HFFc6 (cell line): ENCODE data around the gene BSN. TPM values are rescaled to one million over a fixed set of nuclear protein-coding genes. Genes with fewer than 3 reads are reported as not detected.

Experiments used
- DNase-seq: peaks from one replicate; pipeline ENCODE4 v3.0.0-alpha.2; 2018
- H3K27ac Mint-ChIP-seq: 2 replicates; pipeline ENCODE4 v1.8.0; 2020; ENCODE audit warnings: mild to moderate bottlenecking, mixed read lengths
- H3K27me3 Mint-ChIP-seq: 2 replicates; pipeline ENCODE4 v1.8.0; 2021; ENCODE audit warnings: mild to moderate bottlenecking, moderate library complexity, mixed read lengths; ENCODE audit not compliant: insufficient read depth
- H3K36me3 Mint-ChIP-seq: 2 replicates; pipeline ENCODE4 v1.8.0; 2021; ENCODE audit warnings: low read depth, mixed read lengths
- H3K4me1 Mint-ChIP-seq: 2 replicates; pipeline ENCODE4 v1.8.0; 2020; ENCODE audit warnings: low read depth, mixed read lengths
- H3K4me3 Mint-ChIP-seq: 2 replicates; pipeline ENCODE4 v1.8.0; 2020; ENCODE audit warnings: mild to moderate bottlenecking, moderate library complexity, mixed read lengths
- H3K9me3 Mint-ChIP-seq: 2 replicates; pipeline ENCODE4 v1.8.0; 2020; ENCODE audit warnings: mild to moderate bottlenecking, mixed read lengths
- total RNA-seq, 6 experiments: library from RNA; stranded (reverse); fragmentation: NEBNext Ultra II Directional; extraction: Animal tissue kit (Norgen Biotek cat#: 25700); gene quantifications; 2 replicates in 1 of 6; 3 replicates in 5 of 6; pipeline ENCODE4 v1.2.3, GENCODE V29; 2021
- TF ChIP-seq, protein P1 (sequence below): fragments of 200-600 bp; sonication (generic); IDR thresholded peaks from 2 replicates; pipeline ENCODE4 v1.5.0; 2021; ENCODE audit warnings: antibody characterized with exemption, mild to moderate bottlenecking

Gene BSN
- total RNA-seq, 6 experiments from 2014 or later: 0.02 to 0.14 (median 0.06) TPM

DNA sequence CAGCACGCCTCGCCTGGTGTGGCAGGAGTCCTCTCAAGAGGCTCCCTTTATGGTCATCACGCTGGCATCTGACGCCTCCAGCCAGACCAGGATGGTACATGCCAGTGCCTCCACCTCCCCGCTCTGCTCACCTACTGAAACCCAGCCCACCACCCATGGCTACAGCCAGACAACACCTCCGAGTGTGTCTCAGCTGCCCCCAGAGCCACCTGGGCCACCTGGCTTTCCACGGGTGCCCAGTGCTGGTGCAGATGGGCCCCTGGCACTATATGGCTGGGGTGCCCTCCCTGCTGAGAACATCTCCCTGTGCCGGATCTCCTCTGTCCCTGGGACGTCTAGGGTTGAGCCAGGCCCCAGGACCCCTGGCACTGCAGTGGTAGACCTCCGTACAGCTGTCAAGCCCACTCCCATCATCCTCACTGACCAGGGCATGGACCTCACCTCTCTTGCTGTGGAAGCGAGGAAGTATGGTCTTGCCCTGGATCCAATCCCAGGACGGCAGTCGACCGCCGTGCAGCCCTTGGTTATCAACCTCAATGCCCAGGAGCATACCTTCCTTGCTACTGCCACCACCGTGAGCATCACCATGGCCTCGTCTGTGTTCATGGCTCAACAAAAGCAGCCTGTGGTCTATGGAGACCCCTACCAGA lies 100.0 kb downstream of the BSN start:
- H3K36me3 Mint-ChIP-seq: no peaks in the 10 kb centered on the region
- DNase-seq: no peak
- peaks cover 39% of the 10 kb centered on the region for H3K27me3 Mint-ChIP-seq
- TF ChIP-seq, protein P1, sequence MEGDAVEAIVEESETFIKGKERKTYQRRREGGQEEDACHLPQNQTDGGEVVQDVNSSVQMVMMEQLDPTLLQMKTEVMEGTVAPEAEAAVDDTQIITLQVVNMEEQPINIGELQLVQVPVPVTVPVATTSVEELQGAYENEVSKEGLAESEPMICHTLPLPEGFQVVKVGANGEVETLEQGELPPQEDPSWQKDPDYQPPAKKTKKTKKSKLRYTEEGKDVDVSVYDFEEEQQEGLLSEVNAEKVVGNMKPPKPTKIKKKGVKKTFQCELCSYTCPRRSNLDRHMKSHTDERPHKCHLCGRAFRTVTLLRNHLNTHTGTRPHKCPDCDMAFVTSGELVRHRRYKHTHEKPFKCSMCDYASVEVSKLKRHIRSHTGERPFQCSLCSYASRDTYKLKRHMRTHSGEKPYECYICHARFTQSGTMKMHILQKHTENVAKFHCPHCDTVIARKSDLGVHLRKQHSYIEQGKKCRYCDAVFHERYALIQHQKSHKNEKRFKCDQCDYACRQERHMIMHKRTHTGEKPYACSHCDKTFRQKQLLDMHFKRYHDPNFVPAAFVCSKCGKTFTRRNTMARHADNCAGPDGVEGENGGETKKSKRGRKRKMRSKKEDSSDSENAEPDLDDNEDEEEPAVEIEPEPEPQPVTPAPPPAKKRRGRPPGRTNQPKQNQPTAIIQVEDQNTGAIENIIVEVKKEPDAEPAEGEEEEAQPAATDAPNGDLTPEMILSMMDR: no peak
- H3K9me3 Mint-ChIP-seq: no peaks in the 10 kb centered on the region
- no peak overlapping the region for H3K27ac Mint-ChIP-seq
- H3K4me1 Mint-ChIP-seq: no peaks in the 10 kb centered on the region
- H3K4me3 Mint-ChIP-seq: no peak overlapping the region

DNA sequence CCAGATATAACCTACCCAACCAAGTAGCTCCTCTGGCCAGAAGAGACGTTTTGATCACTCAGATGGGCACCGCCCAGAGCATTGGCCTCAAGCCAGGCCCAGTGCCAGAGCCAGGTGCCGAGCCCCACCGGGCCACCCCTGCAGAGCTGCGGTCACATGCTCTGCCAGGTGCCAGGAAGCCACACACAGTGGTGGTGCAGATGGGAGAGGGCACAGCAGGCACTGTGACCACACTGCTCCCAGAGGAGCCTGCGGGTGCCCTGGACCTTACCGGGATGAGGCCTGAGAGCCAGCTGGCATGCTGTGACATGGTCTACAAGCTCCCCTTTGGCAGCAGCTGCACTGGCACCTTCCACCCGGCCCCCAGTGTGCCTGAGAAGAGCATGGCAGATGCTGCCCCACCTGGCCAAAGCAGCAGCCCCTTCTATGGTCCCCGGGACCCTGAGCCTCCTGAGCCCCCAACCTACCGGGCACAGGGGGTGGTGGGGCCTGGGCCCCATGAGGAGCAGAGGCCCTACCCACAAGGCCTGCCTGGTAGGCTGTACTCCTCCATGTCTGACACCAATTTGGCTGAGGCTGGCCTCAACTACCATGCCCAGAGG lies 100.8 kb downstream of the BSN start:
- H3K27ac Mint-ChIP-seq: no peak overlapping the region
- no peaks in the 10 kb centered on the region for H3K4me1 Mint-ChIP-seq
- no peak for DNase-seq
- TF ChIP-seq, protein P1: no peak
- no peaks in the 10 kb centered on the region for H3K36me3 Mint-ChIP-seq
- H3K4me3 Mint-ChIP-seq: no peak overlapping the region
- no peaks in the 10 kb centered on the region for H3K9me3 Mint-ChIP-seq
- peaks cover 39% of the 10 kb centered on the region for H3K27me3 Mint-ChIP-seq

DNA sequence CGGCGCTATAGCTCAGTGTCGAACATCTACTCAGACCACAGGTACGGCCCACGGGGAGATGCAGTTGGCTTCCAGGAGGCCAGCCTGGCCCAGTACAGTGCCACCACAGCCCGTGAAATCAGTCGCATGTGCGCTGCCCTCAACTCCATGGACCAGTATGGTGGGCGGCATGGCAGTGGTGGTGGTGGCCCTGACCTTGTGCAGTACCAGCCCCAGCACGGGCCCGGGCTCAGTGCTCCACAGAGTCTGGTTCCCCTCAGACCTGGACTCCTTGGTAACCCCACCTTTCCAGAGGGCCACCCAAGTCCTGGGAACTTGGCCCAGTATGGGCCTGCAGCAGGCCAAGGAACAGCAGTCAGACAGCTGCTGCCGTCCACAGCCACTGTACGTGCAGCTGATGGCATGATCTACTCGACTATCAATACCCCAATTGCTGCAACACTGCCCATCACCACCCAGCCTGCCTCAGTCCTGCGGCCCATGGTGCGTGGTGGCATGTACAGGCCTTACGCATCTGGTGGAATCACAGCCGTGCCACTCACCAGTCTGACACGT lies 101.5 kb downstream of the BSN start:
- Mint-ChIP-seq H3K9me3 (no peaks in the 10 kb centered on the region), H3K4me1 (no peaks in the 10 kb centered on the region), H3K36me3 (no peaks in the 10 kb centered on the region), H3K4me3 (no peak overlapping the region), H3K27ac (no peak overlapping the region), H3K27me3 (peaks cover 39% of the 10 kb centered on the region)
- no peak for DNase-seq
- TF ChIP-seq, protein P1: no peak

DNA sequence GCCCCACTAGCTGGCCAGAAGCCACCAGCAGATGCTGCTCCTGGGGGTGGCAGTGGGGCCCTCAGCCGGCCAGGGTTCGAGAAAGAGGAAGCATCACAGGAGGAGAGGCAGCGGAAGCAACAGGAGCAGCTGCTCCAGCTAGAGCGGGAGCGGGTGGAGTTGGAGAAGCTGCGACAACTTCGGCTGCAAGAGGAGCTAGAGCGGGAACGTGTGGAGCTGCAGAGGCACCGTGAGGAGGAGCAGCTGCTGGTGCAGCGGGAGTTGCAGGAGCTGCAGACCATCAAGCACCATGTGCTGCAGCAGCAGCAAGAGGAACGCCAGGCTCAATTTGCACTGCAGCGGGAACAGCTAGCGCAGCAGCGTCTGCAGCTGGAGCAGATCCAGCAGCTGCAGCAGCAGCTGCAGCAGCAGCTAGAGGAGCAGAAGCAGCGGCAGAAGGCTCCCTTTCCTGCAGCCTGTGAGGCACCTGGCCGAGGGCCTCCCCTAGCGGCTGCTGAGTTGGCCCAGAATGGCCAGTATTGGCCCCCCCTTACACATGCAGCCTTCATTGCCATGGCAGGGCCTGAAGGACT lies 102.3 kb downstream of the BSN start:
- Mint-ChIP-seq H3K9me3 (no peaks in the 10 kb centered on the region), H3K27ac (no peak overlapping the region), H3K4me1 (no peaks in the 10 kb centered on the region), H3K27me3 (peaks cover 35% of the 10 kb centered on the region), H3K4me3 (no peak overlapping the region), H3K36me3 (no peaks in the 10 kb centered on the region)
- TF ChIP-seq, protein P1: no peak
- DNase-seq: no peak

DNA sequence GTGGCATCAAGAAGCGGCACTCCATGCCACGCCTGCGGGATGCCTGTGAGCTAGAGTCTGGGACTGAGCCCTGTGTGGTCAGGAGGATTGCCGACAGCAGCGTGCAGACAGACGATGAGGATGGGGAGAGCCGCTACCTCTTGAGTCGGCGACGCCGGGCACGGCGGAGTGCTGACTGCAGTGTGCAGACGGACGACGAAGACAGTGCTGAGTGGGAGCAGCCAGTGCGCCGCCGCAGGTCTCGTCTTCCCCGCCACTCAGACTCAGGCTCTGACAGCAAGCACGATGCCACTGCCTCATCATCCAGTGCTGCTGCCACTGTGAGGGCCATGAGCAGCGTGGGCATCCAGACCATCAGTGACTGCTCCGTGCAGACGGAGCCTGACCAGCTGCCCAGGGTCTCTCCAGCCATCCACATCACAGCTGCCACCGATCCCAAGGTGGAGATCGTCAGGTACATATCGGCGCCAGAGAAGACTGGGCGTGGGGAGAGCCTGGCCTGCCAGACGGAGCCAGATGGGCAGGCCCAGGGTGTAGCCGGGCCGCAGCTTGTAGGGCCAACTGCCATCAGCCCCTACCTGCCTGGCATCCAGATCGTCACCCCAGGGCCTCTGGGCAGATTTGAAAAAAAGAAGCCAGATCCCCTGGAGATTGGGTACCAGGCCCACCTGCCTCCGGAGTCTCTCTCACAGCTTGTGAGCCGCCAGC lies 103.1 kb downstream of the BSN start:
- H3K36me3 Mint-ChIP-seq: no peaks in the 10 kb centered on the region
- H3K4me1 Mint-ChIP-seq: no peaks in the 10 kb centered on the region
- H3K9me3 Mint-ChIP-seq: no peaks in the 10 kb centered on the region
- no peak overlapping the region for H3K27ac Mint-ChIP-seq
- H3K4me3 Mint-ChIP-seq: no peak overlapping the region
- DNase-seq: no peak
- TF ChIP-seq, protein P1: no peak
- H3K27me3 Mint-ChIP-seq: peaks cover 32% of the 10 kb centered on the region
